ENCODE results near the gene TSHZ1. TPM values are rescaled to one million over a fixed set of nuclear protein-coding genes. Genes with fewer than 3 reads are reported as not detected.

Gene TSHZ1
- total RNA-seq, 4 donors from 2014 or later = 17.9 to 41.7 (median 32.2) TPM

DNA sequence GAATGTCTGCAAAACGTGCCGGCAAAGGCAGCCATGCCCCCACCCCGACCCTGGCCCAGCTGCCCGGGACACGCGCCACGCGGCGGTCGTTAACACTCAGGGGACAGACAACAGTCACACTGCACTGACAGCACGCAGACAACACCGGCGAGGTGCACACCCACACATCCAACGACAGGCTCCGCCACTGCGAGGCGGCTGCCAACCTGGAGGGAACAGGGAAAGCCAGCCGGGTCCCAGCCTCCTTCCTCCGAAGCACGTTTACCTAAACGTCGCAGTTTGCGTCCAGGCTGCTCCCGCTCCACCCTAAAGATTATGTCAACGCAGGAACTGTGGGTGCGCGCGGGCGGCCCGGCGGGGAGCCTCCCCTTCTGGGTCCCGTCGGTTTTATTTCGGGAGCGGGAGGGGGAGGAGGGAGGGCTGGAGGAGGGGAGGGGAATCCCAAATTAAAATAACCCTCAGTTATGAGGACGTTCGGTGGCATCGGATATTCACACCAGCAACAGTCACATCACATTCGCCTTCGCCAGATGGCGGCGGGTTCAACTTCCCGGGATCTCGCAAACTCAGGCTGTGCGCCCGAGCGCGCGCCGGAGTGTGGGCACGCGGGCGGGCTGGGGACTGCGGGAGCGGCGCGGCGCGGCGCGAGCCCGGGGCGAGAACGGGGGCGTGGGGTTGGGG, 2.3 kb upstream of the TSHZ1 start:
- Histone ChIP-seq H3K4me3 (peak overlapping the region; percentile 96 to 99 (median 97)), H3K36me3 (no peaks in the 10 kb centered on the region), H3K9me3 (no peaks in the 10 kb centered on the region), H3K27ac (replicated peaks in 1 of 4) (peak overlapping the region; percentile 97 to 100 (median 98)), H3K4me1 (peaks cover 50 to 67% (median 63%) of the 10 kb centered on the region in 4 donors), H3K27me3 (no peaks in the 10 kb centered on the region)
- peak in 1 of 2 donors; percentile 26 for TF ChIP-seq POLR2AphosphoS5 (IDR thresholded peaks at IDR 0.05)
- TF ChIP-seq, protein P1, sequence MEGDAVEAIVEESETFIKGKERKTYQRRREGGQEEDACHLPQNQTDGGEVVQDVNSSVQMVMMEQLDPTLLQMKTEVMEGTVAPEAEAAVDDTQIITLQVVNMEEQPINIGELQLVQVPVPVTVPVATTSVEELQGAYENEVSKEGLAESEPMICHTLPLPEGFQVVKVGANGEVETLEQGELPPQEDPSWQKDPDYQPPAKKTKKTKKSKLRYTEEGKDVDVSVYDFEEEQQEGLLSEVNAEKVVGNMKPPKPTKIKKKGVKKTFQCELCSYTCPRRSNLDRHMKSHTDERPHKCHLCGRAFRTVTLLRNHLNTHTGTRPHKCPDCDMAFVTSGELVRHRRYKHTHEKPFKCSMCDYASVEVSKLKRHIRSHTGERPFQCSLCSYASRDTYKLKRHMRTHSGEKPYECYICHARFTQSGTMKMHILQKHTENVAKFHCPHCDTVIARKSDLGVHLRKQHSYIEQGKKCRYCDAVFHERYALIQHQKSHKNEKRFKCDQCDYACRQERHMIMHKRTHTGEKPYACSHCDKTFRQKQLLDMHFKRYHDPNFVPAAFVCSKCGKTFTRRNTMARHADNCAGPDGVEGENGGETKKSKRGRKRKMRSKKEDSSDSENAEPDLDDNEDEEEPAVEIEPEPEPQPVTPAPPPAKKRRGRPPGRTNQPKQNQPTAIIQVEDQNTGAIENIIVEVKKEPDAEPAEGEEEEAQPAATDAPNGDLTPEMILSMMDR (IDR thresholded peaks at IDR 0.05) = no peak
- DNase-seq (ENCODE audit: extremely low spot score) = peak; percentile 92
- WGBS = 0% methylated on average over 16 of the region's 65 CpGs
- intact Hi-C loops (cut with DNase I) = loop anchor here (10.0 kb wide), 1 partner anchor 267 kb away; no protein-coding TSS in a partner anchor

DNA sequence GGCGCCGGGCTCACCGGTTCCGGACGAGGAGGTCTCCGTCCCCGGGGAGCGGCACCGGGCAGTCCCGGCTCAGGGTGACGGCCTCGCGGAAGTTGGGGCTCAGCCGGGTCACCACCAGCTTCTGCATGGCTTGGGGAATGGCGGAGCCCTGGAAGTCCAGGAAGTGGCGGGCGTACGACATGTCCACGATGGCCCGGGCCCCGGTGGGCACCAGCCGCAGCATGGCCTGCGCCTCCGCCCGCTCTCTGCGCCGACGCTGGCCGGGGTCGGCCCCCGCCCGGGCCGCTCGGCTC, 1.8 kb upstream of the TSHZ1 start:
- Histone ChIP-seq H3K4me3 (peak overlapping the region; percentile 96 to 99 (median 97)), H3K36me3 (no peaks in the 10 kb centered on the region), H3K27ac (replicated peaks in 1 of 4) (peak overlapping the region; percentile 97 to 100 (median 98)), H3K4me1 (peaks cover 49 to 67% (median 63%) of the 10 kb centered on the region in 4 donors), H3K27me3 (no peaks in the 10 kb centered on the region), H3K9me3 (no peaks in the 10 kb centered on the region)
- intact Hi-C loops (cut with DNase I) = loop anchor here (10.0 kb wide), 1 partner anchor 266 kb away; no protein-coding TSS in a partner anchor
- no CpG with 5 or more reads among the region's 34 CpGs for WGBS
- DNase-seq (ENCODE audit: extremely low spot score) = peak; percentile 91
- TF ChIP-seq EP300 (IDR thresholded peaks at IDR 0.05) = no peak
- TF ChIP-seq POLR2AphosphoS5 (IDR thresholded peaks at IDR 0.05) = peak in 1 of 2 donors; percentile 46
- no peak for TF ChIP-seq POLR2A (IDR thresholded peaks at IDR 0.05; ENCODE audit: low read depth)

DNA sequence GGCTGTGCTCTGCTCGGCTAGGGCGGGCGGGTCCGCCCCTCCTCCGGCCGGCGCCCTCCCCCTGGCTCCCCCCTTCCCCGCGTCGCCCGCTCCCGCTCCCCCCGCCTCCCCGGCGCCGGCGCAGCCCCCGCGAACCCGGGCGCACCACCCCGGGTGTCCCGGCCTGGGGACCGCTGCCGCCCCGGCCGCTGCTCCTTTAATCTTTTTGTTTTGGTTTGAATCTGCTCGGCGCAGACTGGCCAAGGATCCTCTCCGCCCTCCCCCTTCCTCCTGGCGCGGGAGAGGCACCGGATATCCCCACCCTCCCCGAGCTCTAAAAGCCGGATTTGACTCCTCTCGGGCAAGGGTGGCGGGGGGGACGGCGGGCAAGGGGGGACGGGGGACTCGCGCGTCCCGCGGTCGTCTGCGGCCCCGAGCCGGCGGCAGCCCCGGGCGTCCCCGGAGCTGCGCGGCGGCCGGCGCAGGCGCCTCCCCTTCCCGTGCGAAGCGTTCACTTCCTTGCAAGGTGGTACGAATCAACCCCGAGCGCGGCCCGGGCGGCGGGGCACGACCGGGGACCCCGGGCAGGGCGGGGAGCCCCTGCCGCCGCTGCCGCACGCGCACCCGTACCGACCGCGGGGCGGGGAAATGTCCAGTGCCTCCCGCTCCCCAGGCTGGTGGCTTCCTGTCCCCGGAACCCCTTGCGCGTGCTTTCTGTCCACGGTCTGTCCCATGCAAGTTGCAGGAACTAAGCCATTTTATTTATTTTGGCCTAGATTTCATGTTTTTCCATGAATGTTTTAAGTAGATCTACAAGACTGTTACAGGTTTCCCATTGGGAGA, 1.3 kb upstream of the TSHZ1 start, which contains the start of gene PTGR3:
PTGR3 (minus strand) TSS at position 11 of the 822 bp plus-strand sequence. CDS start 81 bp downstream, outside the sequence.
- no peaks in the 10 kb centered on the region for H3K36me3 ChIP-seq
- H3K9me3 ChIP-seq = no peaks in the 10 kb centered on the region
- peak within 1 kb of the TSS; percentile 97 to 100 (median 98) for H3K27ac ChIP-seq (replicated peaks in 1 of 4)
- no peaks in the 10 kb centered on the region for H3K27me3 ChIP-seq
- DNase-seq (ENCODE audit: extremely low spot score) = peak; percentile 94
- TF ChIP-seq POLR2AphosphoS5 (IDR thresholded peaks at IDR 0.05) (peak; percentile 52 to 72), EP300 (IDR thresholded peaks at IDR 0.05) (no peak), POLR2A (IDR thresholded peaks at IDR 0.05; ENCODE audit: low read depth) (no peak)
- TF ChIP-seq, protein P1 (IDR thresholded peaks at IDR 0.05) = no peak
- under 1% methylated on average over 38 of the region's 88 CpGs for WGBS
- H3K4me1 ChIP-seq = peaks cover 49 to 67% (median 63%) of the 10 kb centered on the region in 4 donors
- intact Hi-C loops (cut with DNase I) = loop anchor here (10.0 kb wide), 1 partner anchor 265 kb away; no protein-coding TSS in a partner anchor
- H3K4me3 ChIP-seq = peak within 1 kb of the TSS; percentile 96 to 99 (median 97)

GRCh38 chr18:75209951-75210258, 692 bp upstream of the TSHZ1 start:
- no peak for TF ChIP-seq EP300 (IDR thresholded peaks at IDR 0.05)
- H3K36me3 ChIP-seq = no peaks in the 10 kb centered on the region
- no peak for DNase-seq (ENCODE audit: extremely low spot score)
- H3K4me3 ChIP-seq = peak overlapping the region; percentile 96 to 99 (median 97)
- H3K9me3 ChIP-seq = no peaks in the 10 kb centered on the region
- intact Hi-C loops (cut with DNase I) = loop anchor here (5.0 to 10.0 kb wide), 2 partner anchors 37 to 265 kb away; no protein-coding TSS in a partner anchor
- H3K27me3 ChIP-seq = no peaks in the 10 kb centered on the region
- H3K4me1 ChIP-seq = peaks cover 45 to 67% (median 63%) of the 10 kb centered on the region in 4 donors
- peak overlapping the region; percentile 97 to 100 (median 98) for H3K27ac ChIP-seq (replicated peaks in 1 of 4)
- WGBS = under 1% methylated on average over 8 of the region's 8 CpGs

- intact Hi-C loops (cut with DNase I) = loop anchor here (5.0 kb wide), 1 partner anchor 36 kb away; no protein-coding TSS in a partner anchor
- no peaks in the 10 kb centered on the region for H3K9me3 ChIP-seq
- H3K4me1 ChIP-seq = peaks cover 37 to 64% (median 63%) of the 10 kb centered on the region in 4 donors
- no peak for DNase-seq (ENCODE audit: extremely low spot score)
- H3K36me3 ChIP-seq = no peaks in the 10 kb centered on the region
- WGBS = under 1% methylated on average over 55 of the region's 64 CpGs
- H3K4me3 ChIP-seq = peak overlapping the region; percentile 96 to 99 (median 97)
- no peak for TF ChIP-seq POLR2A (IDR thresholded peaks at IDR 0.05; ENCODE audit: low read depth)
- TF ChIP-seq EP300 (IDR thresholded peaks at IDR 0.05) = no peak
- TF ChIP-seq, protein P1 (IDR thresholded peaks at IDR 0.05) = no peak
- no peak for TF ChIP-seq POLR2AphosphoS5 (IDR thresholded peaks at IDR 0.05)
- no peaks in the 10 kb centered on the region for H3K27me3 ChIP-seq
- H3K27ac ChIP-seq (replicated peaks in 1 of 4) = peak overlapping the region; percentile 97 to 100 (median 98)
Observed at GRCh38 chr18:75211002-75211621, 515 bp downstream of the TSHZ1 start.
